ENCODE measurements around the gene HSBP1. TPM values are rescaled to one million over a fixed set of nuclear protein-coding genes. Genes with fewer than 3 reads are reported as not detected.

Gene HSBP1
- total and polyA plus RNA-seq, 9 donors, result 17.0 to 139 (median 94.0) TPM

GRCh38 chr16:83850947-83851346 is 43.2 kb downstream of the HSBP1 start:
- TF ChIP-seq POLR2A (IDR thresholded peaks at IDR 0.05), result no peak
- TF ChIP-seq, protein P1, sequence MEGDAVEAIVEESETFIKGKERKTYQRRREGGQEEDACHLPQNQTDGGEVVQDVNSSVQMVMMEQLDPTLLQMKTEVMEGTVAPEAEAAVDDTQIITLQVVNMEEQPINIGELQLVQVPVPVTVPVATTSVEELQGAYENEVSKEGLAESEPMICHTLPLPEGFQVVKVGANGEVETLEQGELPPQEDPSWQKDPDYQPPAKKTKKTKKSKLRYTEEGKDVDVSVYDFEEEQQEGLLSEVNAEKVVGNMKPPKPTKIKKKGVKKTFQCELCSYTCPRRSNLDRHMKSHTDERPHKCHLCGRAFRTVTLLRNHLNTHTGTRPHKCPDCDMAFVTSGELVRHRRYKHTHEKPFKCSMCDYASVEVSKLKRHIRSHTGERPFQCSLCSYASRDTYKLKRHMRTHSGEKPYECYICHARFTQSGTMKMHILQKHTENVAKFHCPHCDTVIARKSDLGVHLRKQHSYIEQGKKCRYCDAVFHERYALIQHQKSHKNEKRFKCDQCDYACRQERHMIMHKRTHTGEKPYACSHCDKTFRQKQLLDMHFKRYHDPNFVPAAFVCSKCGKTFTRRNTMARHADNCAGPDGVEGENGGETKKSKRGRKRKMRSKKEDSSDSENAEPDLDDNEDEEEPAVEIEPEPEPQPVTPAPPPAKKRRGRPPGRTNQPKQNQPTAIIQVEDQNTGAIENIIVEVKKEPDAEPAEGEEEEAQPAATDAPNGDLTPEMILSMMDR (IDR thresholded peaks at IDR 0.05), result no peak
- no peak for TF ChIP-seq EP300 (IDR thresholded peaks at IDR 0.05)
- Histone ChIP-seq H3K27me3 (no peaks in the 10 kb centered on the region), H3K4me1 (ENCODE audit: insufficient read depth) (no peaks in the 10 kb centered on the region), H3K4me3 (no peak overlapping the region), H3K36me3 (no peaks in the 10 kb centered on the region), H3K9me3 (no peaks in the 10 kb centered on the region), H3K27ac (no peak overlapping the region)
- 66 to 76% (median 74%) methylated on average over 5 of the region's 5 CpGs for WGBS, 3 donors
- intact Hi-C loops (cut with DNase I), result no loop called here
- DNase-seq, result no peak

- Histone ChIP-seq H3K36me3 (no peaks in the 10 kb centered on the region), H3K4me1 (ENCODE audit: insufficient read depth) (no peaks in the 10 kb centered on the region), H3K27ac (no peak overlapping the region), H3K4me3 (no peak overlapping the region), H3K9me3 (no peaks in the 10 kb centered on the region), H3K27me3 (no peaks in the 10 kb centered on the region)
- 90 to 92% (median 91%) methylated on average over 4 of the region's 4 CpGs for WGBS, 3 donors
- TF ChIP-seq POLR2A (IDR thresholded peaks at IDR 0.05), result no peak
- TF ChIP-seq EP300 (IDR thresholded peaks at IDR 0.05), result no peak
- TF ChIP-seq, protein P1 (IDR thresholded peaks at IDR 0.05), result no peak
- intact Hi-C loops (cut with DNase I), result no loop called here
- no peak for DNase-seq
Observed at GRCh38 chr16:83851473-83851872, 43.7 kb downstream of the HSBP1 start.

DNA sequence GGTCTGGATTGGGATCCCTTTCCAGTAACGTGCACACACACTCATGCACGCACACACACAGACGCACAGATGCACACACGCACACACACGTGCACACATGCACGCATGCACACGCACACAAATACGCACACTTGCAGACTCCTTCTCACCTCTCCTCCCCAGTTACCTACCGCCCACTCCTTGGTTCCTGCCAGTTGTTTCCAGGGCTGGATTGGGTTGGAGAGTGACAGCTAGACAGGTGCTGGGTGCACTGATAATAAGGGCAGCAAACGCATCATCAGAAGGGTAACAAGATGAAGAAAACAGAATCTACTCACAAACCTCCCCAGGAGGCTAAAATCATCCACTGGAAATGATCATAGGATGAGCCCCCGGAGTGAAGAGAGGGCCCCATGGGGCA is 45.0 kb downstream of the HSBP1 start:
- H3K9me3 ChIP-seq, result no peaks in the 10 kb centered on the region
- H3K27me3 ChIP-seq, result no peaks in the 10 kb centered on the region
- no peaks in the 10 kb centered on the region for H3K36me3 ChIP-seq
- no peak for TF ChIP-seq EP300 (IDR thresholded peaks at IDR 0.05)
- no peak for TF ChIP-seq POLR2A (IDR thresholded peaks at IDR 0.05)
- TF ChIP-seq, protein P1 (IDR thresholded peaks at IDR 0.05), result no peak
- no peaks in the 10 kb centered on the region for H3K4me1 ChIP-seq (ENCODE audit: insufficient read depth)
- H3K4me3 ChIP-seq, result no peak overlapping the region
- intact Hi-C loops (cut with DNase I), result no loop called here
- DNase-seq, result no peak
- WGBS, 3 donors, result 80 to 93% (median 87%) methylated on average over 11 of the region's 11 CpGs
- no peak overlapping the region for H3K27ac ChIP-seq

DNA sequence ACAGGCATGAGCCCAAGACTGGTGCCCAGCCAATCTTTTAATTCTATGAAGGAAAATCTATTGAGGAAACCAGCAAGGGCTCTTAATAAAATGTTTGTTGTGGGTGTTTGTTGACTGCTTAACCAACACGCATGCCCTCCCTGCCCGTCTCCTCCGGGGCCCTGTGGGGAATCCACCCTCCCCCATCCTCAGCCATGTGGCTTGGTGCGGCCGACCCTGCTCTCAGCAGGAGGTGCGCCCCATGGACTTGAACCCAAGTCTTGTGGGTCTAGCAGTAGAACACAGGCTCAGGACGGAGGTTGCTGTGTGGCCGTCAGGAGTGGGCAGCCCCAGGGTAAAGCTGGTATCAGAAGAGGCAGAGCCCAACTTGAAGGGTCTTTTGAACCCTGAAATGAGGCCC is 46.1 kb downstream of the HSBP1 start:
- Histone ChIP-seq H3K27me3 (no peaks in the 10 kb centered on the region), H3K27ac (no peak overlapping the region), H3K36me3 (no peaks in the 10 kb centered on the region), H3K4me1 (ENCODE audit: insufficient read depth) (no peaks in the 10 kb centered on the region), H3K9me3 (no peaks in the 10 kb centered on the region), H3K4me3 (no peak overlapping the region)
- no peak for DNase-seq
- TF ChIP-seq POLR2A (IDR thresholded peaks at IDR 0.05) (no peak), EP300 (IDR thresholded peaks at IDR 0.05) (no peak)
- TF ChIP-seq, protein P1 (IDR thresholded peaks at IDR 0.05), result no peak
- intact Hi-C loops (cut with DNase I), result no loop called here
- 90 to 92% (median 91%) methylated on average over 8 of the region's 8 CpGs for WGBS, 3 donors

- no peaks in the 10 kb centered on the region for H3K9me3 ChIP-seq
- no peak overlapping the region for H3K4me3 ChIP-seq
- H3K36me3 ChIP-seq, result no peaks in the 10 kb centered on the region
- WGBS, 3 donors, result 85 to 87% (median 85%) methylated on average over 9 of the region's 9 CpGs
- no peaks in the 10 kb centered on the region for H3K4me1 ChIP-seq (ENCODE audit: insufficient read depth)
- no peaks in the 10 kb centered on the region for H3K27me3 ChIP-seq
- intact Hi-C loops (cut with DNase I), result no loop called here
- TF ChIP-seq EP300 (IDR thresholded peaks at IDR 0.05), result no peak
- TF ChIP-seq, protein P1 (IDR thresholded peaks at IDR 0.05), result no peak
- no peak for TF ChIP-seq POLR2A (IDR thresholded peaks at IDR 0.05)
- H3K27ac ChIP-seq, result no peak overlapping the region
- DNase-seq, result no peak
Observed at GRCh38 chr16:83854420-83854819, 46.6 kb downstream of the HSBP1 start.
